ENCODE data around the gene HIP1.
"Not testable (repeated sequence)": the region's sequence is repeated elsewhere in the genome, so short reads cannot be mapped to it uniquely, and the experiment has no call there.

Gene HIP1

GRCh38 chr7:75531359-75531821 is 207.4 kb downstream of the HIP1 start:
- H3K4me1 ChIP-seq (ENCODE audit: insufficient read depth, poor library complexity, severe bottlenecking): no peaks in the 10 kb centered on the region

GRCh38 chr7:75527224-75527722 is 211.5 kb downstream of the HIP1 start:
- ATAC-seq (ENCODE audit: low read depth): peak; percentile 2; the same call in 1 of the 3 replicates
- not testable (repeated sequence) for H3K4me1 ChIP-seq (ENCODE audit: insufficient read depth, poor library complexity, severe bottlenecking); H3K27me3 ChIP-seq (ENCODE audit: insufficient read depth, poor library complexity, severe bottlenecking); DNase-seq (ENCODE audit: low spot score); H3K9me3 ChIP-seq (ENCODE audit: severe bottlenecking)
- Histone ChIP-seq H3K4me3 (ENCODE audit: severe bottlenecking) (peak overlapping the region; percentile 77), H3K36me3 (ENCODE audit: low read depth) (peaks cover 31% of the 10 kb centered on the region), H3K27ac (ENCODE audit: poor library complexity, severe bottlenecking) (peak overlapping the region; percentile 60)

More at GRCh38 chr7:75531359-75531821, 207.4 kb downstream of the HIP1 start:
- ATAC-seq (ENCODE audit: low read depth): no peak
- Histone ChIP-seq H3K9me3 (ENCODE audit: severe bottlenecking) (no peaks in the 10 kb centered on the region), H3K27ac (ENCODE audit: poor library complexity, severe bottlenecking) (no peak overlapping the region), H3K27me3 (ENCODE audit: insufficient read depth, poor library complexity, severe bottlenecking) (no peaks in the 10 kb centered on the region), H3K36me3 (ENCODE audit: low read depth) (no peaks in the 10 kb centered on the region), H3K4me3 (ENCODE audit: severe bottlenecking) (no peak overlapping the region)
- no peak for TF ChIP-seq CTCF (IDR thresholded peaks at IDR 0.05; ENCODE audit: poor library complexity, severe bottlenecking)
- DNase-seq (ENCODE audit: low spot score): peak; percentile 15

- not testable (repeated sequence) for H3K27ac ChIP-seq (ENCODE audit: poor library complexity, severe bottlenecking); H3K27me3 ChIP-seq (ENCODE audit: insufficient read depth, poor library complexity, severe bottlenecking); H3K9me3 ChIP-seq (ENCODE audit: severe bottlenecking); ATAC-seq (ENCODE audit: low read depth); H3K4me1 ChIP-seq (ENCODE audit: insufficient read depth, poor library complexity, severe bottlenecking); DNase-seq (ENCODE audit: low spot score); H3K4me3 ChIP-seq (ENCODE audit: severe bottlenecking)
- H3K36me3 ChIP-seq (ENCODE audit: low read depth): peaks cover 57% of the 10 kb centered on the region
Observed at GRCh38 chr7:75521727-75522126, 217.0 kb downstream of the HIP1 start.

- not testable (repeated sequence) for H3K27me3 ChIP-seq (ENCODE audit: insufficient read depth, poor library complexity, severe bottlenecking); H3K9me3 ChIP-seq (ENCODE audit: severe bottlenecking); H3K4me3 ChIP-seq (ENCODE audit: severe bottlenecking); H3K27ac ChIP-seq (ENCODE audit: poor library complexity, severe bottlenecking); ATAC-seq (ENCODE audit: low read depth); DNase-seq (ENCODE audit: low spot score); H3K4me1 ChIP-seq (ENCODE audit: insufficient read depth, poor library complexity, severe bottlenecking)
- H3K36me3 ChIP-seq (ENCODE audit: low read depth): peaks cover 47% of the 10 kb centered on the region
Observed at GRCh38 chr7:75518842-75519241, 219.9 kb downstream of the HIP1 start.

GRCh38 chr7:75509033-75509432 is 229.7 kb downstream of the HIP1 start:
- not testable (repeated sequence) for ATAC-seq (ENCODE audit: low read depth); H3K4me1 ChIP-seq (ENCODE audit: insufficient read depth, poor library complexity, severe bottlenecking)

GRCh38 chr7:75492020-75492419 is 246.7 kb downstream of the HIP1 start, which contains the start of gene SPDYE5:
SPDYE5 (plus strand) TSS chr7:75492320; CDS start chr7:75494048, 1,728 bp downstream.
- not testable (repeated sequence) for H3K27me3 ChIP-seq (ENCODE audit: insufficient read depth, poor library complexity, severe bottlenecking); DNase-seq (ENCODE audit: low spot score); H3K9me3 ChIP-seq (ENCODE audit: severe bottlenecking); H3K4me3 ChIP-seq (ENCODE audit: severe bottlenecking); H3K4me1 ChIP-seq (ENCODE audit: insufficient read depth, poor library complexity, severe bottlenecking); H3K27ac ChIP-seq (ENCODE audit: poor library complexity, severe bottlenecking); ATAC-seq (ENCODE audit: low read depth); H3K36me3 ChIP-seq (ENCODE audit: low read depth)

More at GRCh38 chr7:75509033-75509432, 229.7 kb downstream of the HIP1 start:
- not testable (repeated sequence) for DNase-seq (ENCODE audit: low spot score); H3K9me3 ChIP-seq (ENCODE audit: severe bottlenecking); H3K4me3 ChIP-seq (ENCODE audit: severe bottlenecking); H3K27ac ChIP-seq (ENCODE audit: poor library complexity, severe bottlenecking); H3K36me3 ChIP-seq (ENCODE audit: low read depth); H3K27me3 ChIP-seq (ENCODE audit: insufficient read depth, poor library complexity, severe bottlenecking)

- ATAC-seq (ENCODE audit: low read depth) (peak; percentile 100), DNase-seq (ENCODE audit: low spot score) (peak; percentile 93)
- H3K36me3 ChIP-seq (ENCODE audit: low read depth); H3K9me3 ChIP-seq (ENCODE audit: severe bottlenecking); H3K4me1 ChIP-seq (ENCODE audit: insufficient read depth, poor library complexity, severe bottlenecking); H3K27me3 ChIP-seq (ENCODE audit: insufficient read depth, poor library complexity, severe bottlenecking): not testable (repeated sequence)
- Histone ChIP-seq H3K27ac (ENCODE audit: poor library complexity, severe bottlenecking) (peak within 1 kb of the TSS; percentile 52), H3K4me3 (ENCODE audit: severe bottlenecking) (peak within 1 kb of the TSS; percentile 96)
Observed at GRCh38 chr7:75485979-75486643, 252.6 kb downstream of the HIP1 start, which contains the start of gene POM121C. POM121C (minus strand) TSS chr7:75486299; CDS start chr7:75441496, 44,803 bp downstream.

GRCh38 chr7:75485355-75485978 is 253.3 kb downstream of the HIP1 start:
- not testable (repeated sequence) for H3K4me1 ChIP-seq (ENCODE audit: insufficient read depth, poor library complexity, severe bottlenecking); H3K36me3 ChIP-seq (ENCODE audit: low read depth); DNase-seq (ENCODE audit: low spot score); H3K9me3 ChIP-seq (ENCODE audit: severe bottlenecking); ATAC-seq (ENCODE audit: low read depth); H3K27me3 ChIP-seq (ENCODE audit: insufficient read depth, poor library complexity, severe bottlenecking)
- H3K27ac ChIP-seq (ENCODE audit: poor library complexity, severe bottlenecking): peak overlapping the region; percentile 52
- peak overlapping the region; percentile 96 for H3K4me3 ChIP-seq (ENCODE audit: severe bottlenecking)
